Astrocyte of the spinal cord (primary cell): ENCODE measurements around the gene MAP3K4.
A peak's percentile ranks its signal among the peaks of the same experiment; 100 is the strongest.

Source experiments
- DNase-seq: peaks from one replicate; pipeline ENCODE4 v3.0.0; 2011; ENCODE audit warnings: low read depth, low spot score
- H3K4me3 ChIP-seq: 2 replicates; pipeline ENCODE4 v1.5.1; 2011; ENCODE audit warnings: low read depth, mild to moderate bottlenecking, low read length, moderate library complexity
- in situ Hi-C: cut with HindIII; loops from 2 replicates; pipeline ENCODE4 v1.10.0; 2017; ENCODE audit warnings: low sequenced_read_pairs
- TF ChIP-seq, protein P1 (sequence below): IDR thresholded peaks from 2 replicates; pipeline ENCODE4 v1.5.1; 2012; ENCODE audit warnings: low read depth, mild to moderate bottlenecking, low read length, inconsistent platforms

MAP3K4 gene

GRCh38 chr6:161048641-161049040, 57.1 kb downstream of the MAP3K4 start:
- H3K4me3 ChIP-seq: no peak overlapping the region
- in situ Hi-C loops: no loop called here
- DNase-seq: peak; percentile 83
- TF ChIP-seq, protein P1, sequence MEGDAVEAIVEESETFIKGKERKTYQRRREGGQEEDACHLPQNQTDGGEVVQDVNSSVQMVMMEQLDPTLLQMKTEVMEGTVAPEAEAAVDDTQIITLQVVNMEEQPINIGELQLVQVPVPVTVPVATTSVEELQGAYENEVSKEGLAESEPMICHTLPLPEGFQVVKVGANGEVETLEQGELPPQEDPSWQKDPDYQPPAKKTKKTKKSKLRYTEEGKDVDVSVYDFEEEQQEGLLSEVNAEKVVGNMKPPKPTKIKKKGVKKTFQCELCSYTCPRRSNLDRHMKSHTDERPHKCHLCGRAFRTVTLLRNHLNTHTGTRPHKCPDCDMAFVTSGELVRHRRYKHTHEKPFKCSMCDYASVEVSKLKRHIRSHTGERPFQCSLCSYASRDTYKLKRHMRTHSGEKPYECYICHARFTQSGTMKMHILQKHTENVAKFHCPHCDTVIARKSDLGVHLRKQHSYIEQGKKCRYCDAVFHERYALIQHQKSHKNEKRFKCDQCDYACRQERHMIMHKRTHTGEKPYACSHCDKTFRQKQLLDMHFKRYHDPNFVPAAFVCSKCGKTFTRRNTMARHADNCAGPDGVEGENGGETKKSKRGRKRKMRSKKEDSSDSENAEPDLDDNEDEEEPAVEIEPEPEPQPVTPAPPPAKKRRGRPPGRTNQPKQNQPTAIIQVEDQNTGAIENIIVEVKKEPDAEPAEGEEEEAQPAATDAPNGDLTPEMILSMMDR: no peak

GRCh38 chr6:161050134-161050765, 58.7 kb downstream of the MAP3K4 start:
- in situ Hi-C loops: no loop called here
- no peak overlapping the region for H3K4me3 ChIP-seq
- TF ChIP-seq, protein P1: no peak
- no peak for DNase-seq

- in situ Hi-C loops: no loop called here
- TF ChIP-seq, protein P1: no peak
- no peak overlapping the region for H3K4me3 ChIP-seq
- DNase-seq: no peak
Measured at GRCh38 chr6:161053103-161053502, 61.5 kb downstream of the MAP3K4 start.

- in situ Hi-C loops: no loop called here
- TF ChIP-seq, protein P1: no peak
- DNase-seq: no peak
- H3K4me3 ChIP-seq: no peak overlapping the region
Measured at GRCh38 chr6:161054876-161055275, 63.3 kb downstream of the MAP3K4 start.

- DNase-seq: no peak
- TF ChIP-seq, protein P1: no peak
- H3K4me3 ChIP-seq: no peak overlapping the region
- in situ Hi-C loops: no loop called here
Measured at GRCh38 chr6:161056451-161056850, 64.9 kb downstream of the MAP3K4 start.

DNA sequence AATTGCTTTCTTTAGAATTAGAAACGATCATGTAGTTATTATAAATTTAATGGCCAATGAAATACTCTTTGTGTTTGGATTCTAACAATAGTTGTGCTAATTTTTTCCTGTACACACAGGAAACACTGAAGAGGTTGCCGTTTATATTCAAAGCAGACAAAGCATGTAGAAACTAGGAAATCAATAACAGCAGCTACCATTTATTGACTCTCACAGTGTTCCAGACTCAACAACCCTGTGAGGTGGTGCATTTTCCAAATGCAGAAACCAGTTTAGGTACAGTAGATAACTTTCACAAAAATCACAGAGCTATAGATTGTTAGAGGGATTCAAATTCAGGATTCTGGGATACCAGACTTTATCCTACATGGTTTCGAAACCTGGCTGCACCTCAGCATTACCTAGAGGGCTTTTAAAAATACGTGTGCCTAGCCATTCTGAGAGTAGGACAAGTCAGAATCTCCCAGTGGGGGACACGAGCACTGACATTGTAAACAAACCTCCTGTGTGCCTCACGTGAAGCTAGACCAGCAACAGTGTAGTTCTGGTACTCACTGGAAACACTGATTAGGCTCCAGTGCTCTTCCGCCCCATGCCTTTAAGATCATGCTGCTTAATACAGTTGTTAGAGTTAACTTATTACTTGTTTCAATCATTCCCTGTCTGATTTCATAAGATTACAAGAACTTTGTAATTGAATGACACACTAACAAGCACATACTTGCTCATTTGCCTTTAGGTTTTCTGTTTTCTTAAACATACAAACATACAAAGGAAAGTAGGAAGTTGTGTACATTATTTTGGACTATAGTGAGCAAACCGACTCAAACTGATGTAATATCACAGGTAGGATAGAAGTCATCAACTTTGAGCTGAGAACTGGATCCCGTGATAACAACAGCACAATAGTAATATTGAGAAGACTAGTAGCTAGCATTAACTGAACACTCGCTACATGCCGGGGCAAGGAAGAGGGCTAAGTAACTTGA, 65.8 kb downstream of the MAP3K4 start:
- no peak overlapping the region for H3K4me3 ChIP-seq
- in situ Hi-C loops: no loop called here
- TF ChIP-seq, protein P1: no peak
- no peak for DNase-seq
